NCI-H345 treated with DMSO at 0.1 percent for 48 hours (cell line): ENCODE data around the gene MAN1A1.
"Not testable (repeated sequence)": the region's sequence is repeated elsewhere in the genome, so short reads cannot be mapped to it uniquely, and the experiment has no call there.

Source experiments
- DNase-seq: peaks from one replicate; lab custom pipeline; 2025; ENCODE audit not compliant: unreplicated experiment; lab: John Stamatoyannopoulos, UW

Gene MAN1A1

GRCh38 chr6:119307056-119307455, 42.5 kb downstream of the MAN1A1 start:
- DNase-seq, result no peak

DNA sequence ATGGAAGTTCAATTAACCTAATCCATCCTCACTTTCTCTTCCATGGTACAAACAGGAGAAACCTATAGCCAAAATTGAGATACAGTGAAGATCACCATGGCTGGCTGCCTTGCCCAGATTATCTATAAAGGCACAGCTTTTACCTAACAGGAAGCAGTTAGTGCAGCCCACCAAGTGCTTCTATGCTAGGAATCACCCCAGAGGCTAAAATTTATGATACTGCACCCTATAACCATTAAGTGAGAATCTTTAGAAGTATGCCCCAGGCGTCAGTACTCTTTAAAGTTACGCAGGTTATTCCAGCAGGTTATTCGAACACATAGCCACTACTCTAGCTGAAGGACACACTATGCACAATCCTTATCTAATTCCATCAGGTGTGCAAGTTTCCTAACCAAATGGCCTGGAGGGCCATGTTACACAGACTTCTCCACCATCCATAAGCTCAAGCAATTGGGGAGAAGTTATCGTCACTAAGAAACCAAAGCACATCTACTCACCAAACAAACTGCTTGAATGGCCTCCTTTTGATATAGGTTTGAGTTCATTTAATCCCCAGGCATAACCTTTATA, 43.1 kb downstream of the MAN1A1 start:
- no peak for DNase-seq

GRCh38 chr6:119303164-119303887, 46.2 kb downstream of the MAN1A1 start:
- no peak for DNase-seq

DNA sequence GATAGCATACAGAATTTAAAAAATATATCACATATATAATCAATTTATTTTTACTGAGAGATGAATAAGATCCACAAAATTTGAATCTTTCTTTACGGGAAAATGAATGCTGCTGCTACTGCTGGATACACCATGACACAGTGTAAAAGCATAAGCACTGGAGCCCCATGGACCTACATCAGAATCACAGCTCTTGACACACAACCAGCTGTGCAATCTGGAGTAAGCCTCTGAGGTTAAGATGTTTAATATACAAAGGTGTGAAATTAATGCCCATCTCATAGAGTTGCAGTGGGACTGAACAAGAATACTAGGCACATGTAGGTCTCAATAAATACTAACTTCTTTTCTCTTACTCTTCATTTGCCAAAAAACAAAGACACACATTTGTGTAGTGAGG, 48.1 kb downstream of the MAN1A1 start:
- no peak for DNase-seq

- no peak for DNase-seq
Measured at GRCh38 chr6:119299694-119300093, 49.9 kb downstream of the MAN1A1 start.

DNA sequence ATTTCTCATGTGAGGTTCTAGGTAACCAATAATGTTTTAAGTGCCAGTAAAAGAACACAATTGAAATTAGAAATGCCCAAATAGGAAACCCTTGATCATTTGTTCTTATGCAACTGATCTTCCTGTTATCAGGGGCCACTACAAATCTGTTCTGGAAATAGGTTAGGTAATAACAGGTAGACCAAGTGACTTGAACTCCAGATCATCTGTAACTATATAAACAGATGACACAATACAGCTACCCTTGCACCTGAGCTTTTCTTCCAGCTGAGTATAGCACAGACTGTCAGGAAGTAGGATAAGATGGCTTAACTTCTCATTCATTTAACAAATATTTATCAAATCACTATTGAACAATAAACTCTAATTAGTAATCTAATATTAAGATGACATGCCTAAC, 52.5 kb downstream of the MAN1A1 start:
- no peak for DNase-seq

DNA sequence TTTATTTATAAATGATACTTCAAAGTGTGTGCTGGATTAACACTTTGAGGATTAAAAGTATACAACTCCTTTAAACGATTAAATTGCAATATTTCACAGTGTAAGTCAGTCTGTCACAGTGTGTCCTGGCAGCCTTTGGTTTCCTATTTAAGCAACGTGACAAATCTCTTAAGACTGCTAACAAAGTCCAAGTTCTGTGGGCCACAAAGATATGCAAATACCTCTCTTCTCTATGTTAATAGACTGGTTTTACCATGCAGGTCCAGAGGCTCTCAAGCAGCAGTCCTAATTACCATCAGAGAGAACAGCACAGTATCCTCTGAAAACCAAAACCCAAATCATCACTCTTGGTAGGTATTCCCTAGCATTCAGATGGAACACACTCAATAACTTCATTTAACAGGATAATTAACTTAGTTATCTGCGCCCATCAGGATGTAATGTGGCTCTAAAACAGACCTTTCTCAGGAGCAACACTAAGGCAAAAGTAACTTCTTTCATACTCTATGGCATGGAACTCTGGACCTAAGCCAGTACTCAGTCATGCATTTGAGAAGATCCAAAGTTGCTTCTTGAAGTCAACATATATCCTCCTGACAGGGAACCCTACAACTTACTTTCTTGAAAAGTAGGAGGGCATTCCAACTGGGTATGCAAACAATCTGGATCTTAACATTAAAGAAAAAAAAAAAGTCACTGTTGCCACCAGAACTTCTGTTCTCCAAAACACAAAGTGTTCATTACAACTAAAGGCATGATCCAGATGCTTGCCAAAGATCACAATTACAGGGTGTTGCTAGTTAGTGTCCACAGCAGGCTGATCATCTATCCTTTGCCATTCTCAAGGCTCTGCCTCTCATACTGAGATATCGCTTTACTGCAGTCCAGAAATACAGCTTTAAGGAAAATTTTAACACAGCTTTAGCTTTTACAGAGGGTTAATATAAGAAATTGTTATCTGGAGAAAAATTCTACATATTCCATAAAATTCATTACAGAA, 53.2 kb downstream of the MAN1A1 start:
- no peak for DNase-seq

- no peak for DNase-seq
Measured at GRCh38 chr6:119294984-119295383, 54.6 kb downstream of the MAN1A1 start.

GRCh38 chr6:119291060-119291459, 58.5 kb downstream of the MAN1A1 start:
- DNase-seq, result not testable (repeated sequence)

DNA sequence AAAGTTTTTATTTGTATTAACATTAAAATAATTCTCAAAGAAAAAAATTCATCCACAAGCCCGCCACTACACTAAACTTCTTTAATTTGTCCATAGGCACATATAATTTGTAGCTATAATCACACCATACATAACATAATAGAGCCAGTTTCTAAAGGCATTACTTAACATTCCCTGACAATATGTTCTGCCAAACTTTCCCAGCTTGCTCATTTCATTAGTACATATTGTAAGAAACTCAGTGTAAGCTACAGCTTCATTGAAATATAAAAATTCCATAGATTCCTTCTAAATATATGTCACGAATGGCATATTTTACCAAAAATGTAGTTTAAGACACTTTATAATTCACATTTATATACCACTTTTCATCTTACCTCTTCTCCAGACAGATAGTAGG, 59.3 kb downstream of the MAN1A1 start:
- no peak for DNase-seq

DNA sequence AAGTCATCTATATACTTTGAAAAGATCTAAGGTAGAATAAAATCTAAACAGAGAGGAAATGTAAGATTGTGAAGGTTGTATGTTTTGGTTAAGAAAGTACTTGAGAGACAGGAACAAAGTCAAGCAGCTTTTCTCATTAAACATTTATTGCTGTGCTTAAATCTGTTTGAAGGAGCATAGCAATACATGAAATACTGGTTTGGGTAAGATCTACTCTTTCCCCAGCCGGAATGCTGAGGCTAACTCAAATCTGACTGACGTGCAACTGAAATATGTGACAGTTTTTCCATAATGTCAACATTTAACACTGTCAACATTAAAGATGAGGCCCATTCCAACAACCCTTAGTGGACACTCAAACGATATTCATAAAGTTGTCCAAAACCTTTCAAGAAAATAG, 59.9 kb downstream of the MAN1A1 start:
- DNase-seq, result no peak

- no peak for DNase-seq
Measured at GRCh38 chr6:119285908-119286625, 63.5 kb downstream of the MAN1A1 start.

- DNase-seq, result no peak
Measured at GRCh38 chr6:119284861-119285521, 64.6 kb downstream of the MAN1A1 start.

GRCh38 chr6:119283979-119284545, 65.5 kb downstream of the MAN1A1 start:
- DNase-seq, result no peak

DNA sequence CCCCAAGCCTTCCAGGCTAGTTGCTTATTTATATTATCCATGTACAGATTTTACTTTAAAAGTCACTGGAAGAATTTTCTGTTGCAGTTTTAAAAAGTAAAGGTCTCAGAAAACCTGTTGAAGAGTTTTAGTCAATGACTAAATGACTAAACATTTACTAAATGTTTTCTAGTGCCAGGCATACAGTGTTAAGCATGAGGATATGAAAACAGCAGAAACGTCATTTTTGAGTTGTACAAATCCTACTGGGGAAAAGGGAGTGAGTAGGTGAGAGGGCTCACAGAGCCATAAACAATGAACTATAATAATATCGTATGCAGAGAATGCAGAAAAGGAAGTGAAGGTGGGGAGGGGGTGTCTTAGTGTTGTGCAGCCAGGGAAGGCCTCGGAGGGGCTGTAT, 66.3 kb downstream of the MAN1A1 start:
- no peak for DNase-seq

DNA sequence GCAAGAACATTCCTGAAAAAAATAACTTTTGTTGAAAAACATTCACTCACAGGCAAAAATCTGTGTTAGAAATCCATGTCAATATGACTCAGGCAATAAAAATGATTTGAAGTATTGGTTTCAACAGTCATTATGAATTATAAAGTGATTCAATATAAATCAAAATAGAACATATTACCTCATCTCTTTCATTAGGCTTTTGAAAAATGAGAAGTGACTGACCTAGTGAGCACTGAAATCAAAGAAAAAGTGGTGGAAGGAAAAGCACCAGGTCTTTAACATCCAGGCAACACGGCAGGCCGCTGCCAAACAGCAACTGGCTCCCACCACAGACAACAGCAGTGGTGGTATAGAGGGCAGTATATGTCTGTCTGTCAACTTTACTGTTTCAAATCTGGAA, 68.9 kb downstream of the MAN1A1 start:
- DNase-seq, result no peak

DNA sequence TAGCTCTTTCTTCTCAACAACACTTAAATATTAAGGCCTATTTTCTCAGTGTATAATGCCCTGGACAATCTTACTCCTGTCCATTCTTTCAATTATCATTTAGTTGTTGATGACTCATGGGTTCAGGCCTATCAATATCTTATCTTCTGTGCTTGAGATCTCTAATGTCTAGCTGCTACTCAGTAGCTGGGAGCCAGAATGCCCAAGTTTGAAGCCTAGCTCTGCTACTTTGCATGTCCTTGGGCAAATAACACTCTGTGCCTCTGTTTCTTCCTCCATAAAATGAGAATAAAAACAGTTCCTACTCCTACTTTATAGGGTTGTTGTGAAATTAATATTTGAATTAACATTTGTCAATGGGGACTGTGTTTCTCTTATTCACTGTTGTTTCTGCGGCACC, 69.5 kb downstream of the MAN1A1 start:
- DNase-seq, result no peak

DNA sequence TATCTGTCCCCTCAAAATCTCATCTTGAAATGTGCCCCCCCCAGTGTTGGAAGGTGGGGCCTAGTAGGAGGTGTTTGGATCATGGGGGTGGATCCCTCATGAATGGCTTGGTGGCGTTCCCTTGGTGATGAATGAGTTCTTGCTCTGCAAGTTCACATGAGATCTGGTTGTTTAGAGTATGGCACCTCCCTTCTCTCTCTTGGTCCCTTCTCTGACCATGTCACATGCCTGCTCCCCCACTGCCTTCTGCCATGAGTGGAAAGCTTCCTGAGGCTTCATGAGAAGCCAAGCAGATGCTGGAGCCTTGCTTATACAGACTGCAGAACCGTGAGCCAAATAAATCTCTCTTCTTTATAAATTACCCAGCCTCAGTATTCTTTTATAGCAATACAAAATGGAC, 70.9 kb downstream of the MAN1A1 start:
- DNase-seq, result no peak

DNA sequence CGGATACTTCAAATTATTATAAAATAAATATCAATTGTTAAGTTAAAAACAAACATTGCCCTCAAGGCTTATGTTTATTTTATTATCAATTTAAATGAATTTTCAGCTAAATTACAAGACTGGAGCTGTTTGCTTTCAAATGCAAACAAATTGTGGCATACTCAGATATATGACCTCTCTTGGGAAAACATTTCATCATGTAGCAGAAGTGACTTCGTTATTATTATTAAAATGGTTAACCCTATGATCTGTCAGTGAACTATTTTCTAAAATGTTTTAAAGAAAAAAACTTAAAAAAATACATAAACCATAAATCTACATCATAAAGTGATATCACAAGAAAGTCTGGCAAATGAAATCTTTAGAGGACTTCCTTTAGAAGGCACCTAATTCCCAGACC, 72.5 kb downstream of the MAN1A1 start:
- DNase-seq, result no peak

DNA sequence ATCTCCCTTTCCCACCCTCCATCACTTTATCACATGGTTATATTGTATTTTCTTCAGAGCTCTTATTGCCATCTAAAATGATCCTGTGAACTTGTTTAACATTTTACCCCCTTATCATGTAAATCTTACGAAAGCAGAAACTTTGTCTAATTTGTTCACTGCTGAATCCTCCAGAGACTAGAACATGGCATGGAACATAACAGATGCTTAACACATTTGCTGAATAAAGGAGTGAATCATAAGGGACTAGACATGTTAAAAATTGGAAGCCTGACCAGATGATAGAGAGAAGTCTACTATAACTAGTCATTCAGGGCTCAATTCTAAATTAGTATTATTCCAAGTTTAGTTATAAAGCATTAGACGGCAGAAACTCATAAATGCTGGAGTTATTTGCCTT, 73.3 kb downstream of the MAN1A1 start:
- DNase-seq, result no peak
